DMS53 (cell line): ENCODE data around the gene DGUOK.
"Not testable (repeated sequence)": the region's sequence is repeated elsewhere in the genome, so short reads cannot be mapped to it uniquely, and the experiment has no call there.

ENCODE experiments used
- DNase-seq: peaks from one replicate; lab custom pipeline; 2025; lab: John Stamatoyannopoulos, UW

Gene DGUOK

DNA sequence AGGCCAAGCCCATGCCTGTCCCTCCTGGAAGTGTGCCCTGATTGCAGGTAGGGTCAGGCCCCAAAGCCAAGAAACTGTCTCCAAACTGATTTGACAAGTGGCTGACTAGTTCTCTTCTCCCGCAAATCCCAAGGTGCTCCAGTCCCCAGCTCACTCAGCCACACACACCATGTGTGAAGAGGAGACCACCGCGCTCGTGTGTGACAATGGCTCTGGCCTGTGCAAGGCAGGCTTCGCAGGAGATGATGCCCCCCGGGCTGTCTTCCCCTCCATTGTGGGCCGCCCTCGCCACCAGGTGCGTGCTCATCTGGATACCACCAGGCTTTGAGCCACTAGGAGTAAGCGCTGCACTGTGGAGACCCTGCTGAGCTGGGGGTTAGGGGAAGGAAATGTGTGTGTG is 25.5 kb upstream of the DGUOK start:
- DNase-seq: no peak

DNA sequence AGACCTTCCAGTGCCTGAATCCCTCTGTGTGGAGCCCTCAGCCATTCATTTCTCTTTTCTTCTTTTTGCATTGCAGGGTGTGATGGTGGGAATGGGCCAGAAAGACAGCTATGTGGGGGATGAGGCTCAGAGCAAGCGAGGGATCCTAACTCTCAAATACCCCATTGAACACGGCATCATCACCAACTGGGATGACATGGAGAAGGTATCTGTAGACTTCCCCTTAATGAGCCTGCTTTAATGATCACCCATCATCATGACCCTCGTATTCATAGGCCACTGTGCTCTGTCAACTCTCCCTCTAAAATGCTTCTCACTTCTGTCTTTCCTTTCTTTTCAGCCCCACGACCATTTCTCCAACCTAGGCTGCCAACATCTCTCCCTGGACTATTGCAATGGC is 24.4 kb upstream of the DGUOK start:
- no peak for DNase-seq

DNA sequence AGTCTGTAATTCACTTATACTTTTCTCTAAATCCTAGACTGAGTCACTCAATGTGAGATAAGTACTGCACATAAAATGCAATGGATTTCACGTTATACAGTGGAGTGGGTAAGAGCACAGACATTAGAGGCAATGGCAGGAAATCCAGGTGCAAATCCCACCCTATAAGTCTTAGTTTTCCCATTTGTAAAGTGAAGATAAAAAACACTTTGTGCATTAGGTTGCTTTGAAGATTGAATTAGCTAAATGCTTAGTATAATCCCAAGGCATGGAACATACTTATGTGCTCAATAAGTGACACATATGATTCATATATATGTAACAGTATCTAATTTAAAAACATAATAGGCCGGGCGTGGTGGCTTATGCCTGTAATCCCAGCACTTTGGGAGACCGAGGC is 23.4 kb upstream of the DGUOK start:
- DNase-seq: no peak

DNA sequence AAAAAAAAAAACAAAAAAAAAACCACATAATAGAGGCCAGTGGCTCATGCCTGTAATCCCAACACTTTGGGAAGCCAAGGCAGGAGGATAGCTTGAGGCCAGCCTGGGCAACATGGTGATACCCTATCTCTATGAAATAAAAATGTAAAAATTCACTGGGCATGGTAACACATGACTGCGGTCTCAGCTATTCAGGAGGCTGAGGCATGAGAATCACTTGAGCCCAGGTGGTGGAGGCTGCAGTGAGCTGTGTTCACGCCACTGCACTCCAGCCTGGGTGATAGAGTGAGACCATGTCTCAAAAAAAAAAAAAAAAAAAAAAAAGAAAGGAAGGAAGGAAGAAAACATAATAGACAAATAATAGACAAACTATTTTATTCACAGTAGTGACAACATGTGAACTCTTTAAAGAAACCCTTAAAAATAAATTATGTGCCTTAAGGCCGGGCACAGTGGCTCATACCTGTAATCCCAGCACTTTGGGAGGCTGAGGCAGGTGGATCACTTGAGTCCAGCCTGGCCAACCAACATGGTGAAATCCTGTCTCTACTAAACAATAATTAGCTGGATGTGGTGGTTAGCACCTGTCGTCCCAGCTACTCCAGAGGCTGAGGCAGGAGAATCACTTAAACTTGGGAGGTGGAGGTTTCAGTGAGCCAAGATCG is 22.6 kb upstream of the DGUOK start:
- not testable (repeated sequence) for DNase-seq

DNA sequence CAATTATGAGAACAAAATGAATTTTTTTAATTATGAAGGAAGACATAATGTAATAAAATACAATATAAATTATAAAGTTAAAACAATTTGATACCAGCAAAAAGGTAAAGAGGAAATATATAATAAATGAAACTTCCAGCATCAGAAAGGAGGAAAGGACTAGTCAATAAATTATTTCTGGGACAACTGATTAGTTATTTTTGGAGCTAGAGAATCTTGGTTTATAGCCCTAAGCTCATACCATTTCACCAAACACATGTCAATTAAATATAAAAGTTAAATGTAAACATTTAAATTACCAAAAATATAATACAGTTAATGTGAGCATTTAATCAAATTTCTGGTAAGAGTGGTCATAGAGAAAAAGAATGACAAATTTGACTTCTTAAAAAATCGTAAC is 21.7 kb upstream of the DGUOK start:
- DNase-seq: no peak

DNA sequence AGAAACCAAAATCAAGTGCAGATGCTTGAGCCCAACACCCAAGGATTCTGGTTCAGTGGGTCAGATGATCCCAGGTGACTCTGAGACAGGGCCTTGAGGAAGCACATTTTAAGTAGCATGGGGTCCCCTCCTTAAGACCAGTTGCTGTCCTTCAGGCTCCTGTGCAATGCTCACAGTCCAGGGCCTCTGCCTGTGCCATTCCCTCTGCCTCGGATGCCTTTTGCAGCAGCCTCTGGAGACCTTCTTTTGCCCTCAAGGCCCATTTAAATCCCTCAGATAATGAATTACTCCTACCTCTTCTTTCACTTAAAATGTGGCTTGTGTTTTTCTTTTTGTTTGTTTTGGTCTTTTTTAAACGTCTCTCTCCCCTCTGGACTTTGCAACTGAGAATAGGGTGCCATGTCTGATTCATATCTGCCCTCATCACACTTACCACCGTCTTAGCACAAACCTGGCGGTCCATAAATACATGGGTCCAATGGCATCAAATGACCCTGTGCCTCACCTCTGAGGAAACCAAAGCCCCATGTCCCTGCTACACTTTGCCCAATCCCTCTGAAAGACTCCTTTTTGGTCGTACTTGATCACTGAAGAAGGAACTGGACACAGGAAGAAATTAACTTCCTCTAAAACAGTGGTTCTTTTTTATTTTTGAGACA is 19.7 kb upstream of the DGUOK start:
- no peak for DNase-seq

DNA sequence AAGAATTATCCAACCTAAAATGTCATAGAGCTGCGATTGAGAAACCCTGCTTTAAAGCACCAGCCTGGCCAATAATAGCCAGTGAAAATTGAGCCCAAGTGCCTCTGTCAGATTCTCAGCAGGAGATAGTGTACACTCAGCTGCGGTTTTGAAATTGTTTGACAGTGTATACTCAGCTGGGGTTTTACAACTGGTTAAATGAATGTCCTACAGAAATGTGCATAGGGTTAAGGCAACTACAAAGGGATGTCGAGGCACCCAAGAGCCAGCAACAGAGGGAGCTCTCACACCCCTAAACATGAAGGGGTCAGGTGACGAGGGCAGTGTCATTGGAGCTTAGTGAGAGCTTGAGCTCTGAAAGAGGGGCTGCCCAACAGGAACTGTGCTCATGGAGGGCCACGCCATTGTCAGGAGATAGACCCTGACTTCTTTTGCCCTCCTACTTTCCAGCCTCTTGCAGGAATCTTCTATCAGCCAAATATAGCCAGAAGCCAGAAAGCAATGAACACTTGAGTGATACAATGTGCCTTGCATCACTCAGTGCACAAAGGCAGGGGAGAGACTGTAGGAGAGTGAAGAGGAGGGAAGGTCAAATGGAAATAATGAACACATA is 18.7 kb upstream of the DGUOK start:
- DNase-seq: peak; percentile 33

DNA sequence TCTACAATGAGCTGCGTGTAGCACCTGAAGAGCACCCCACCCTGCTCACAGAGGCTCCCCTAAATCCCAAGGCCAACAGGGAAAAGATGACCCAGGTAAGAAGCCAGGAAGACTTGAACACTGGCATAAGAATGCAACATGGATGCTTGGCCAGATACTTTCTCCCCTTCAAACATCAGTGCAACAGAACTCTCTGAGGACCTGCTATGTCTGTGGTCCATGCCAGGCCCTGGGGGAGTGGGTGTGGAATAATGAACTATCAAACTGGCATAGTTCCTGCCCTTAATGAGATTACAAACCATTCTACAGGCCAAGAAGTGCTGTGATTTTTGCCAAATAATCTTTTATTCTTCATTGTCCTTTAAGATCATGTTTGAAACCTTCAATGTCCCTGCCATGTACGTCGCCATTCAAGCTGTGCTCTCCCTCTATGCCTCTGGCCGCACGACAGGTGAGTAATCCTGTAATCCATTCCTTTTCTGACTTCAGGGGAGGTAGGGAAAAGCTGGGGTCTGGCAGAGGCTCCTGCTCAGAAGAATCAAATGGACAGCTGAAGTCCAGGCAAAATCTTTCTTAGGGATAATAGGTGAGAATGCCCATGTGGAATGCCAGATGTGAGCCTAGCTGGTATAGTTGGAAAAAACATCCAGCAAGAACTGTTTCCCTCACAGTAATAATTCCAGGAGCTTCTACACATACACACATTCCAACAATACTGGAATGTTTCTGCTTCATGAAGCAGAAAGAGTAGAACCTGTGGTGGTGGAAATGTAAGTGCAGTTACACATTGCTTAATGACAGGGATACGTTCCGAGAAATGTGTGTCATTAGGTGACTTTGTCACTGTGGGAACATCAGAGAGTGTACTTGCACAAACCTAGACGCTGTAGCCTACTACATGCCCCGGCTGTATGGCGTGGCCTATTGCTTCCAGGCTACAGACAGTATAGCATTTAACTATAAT is 17.7 kb upstream of the DGUOK start:
- no peak for DNase-seq

DNA sequence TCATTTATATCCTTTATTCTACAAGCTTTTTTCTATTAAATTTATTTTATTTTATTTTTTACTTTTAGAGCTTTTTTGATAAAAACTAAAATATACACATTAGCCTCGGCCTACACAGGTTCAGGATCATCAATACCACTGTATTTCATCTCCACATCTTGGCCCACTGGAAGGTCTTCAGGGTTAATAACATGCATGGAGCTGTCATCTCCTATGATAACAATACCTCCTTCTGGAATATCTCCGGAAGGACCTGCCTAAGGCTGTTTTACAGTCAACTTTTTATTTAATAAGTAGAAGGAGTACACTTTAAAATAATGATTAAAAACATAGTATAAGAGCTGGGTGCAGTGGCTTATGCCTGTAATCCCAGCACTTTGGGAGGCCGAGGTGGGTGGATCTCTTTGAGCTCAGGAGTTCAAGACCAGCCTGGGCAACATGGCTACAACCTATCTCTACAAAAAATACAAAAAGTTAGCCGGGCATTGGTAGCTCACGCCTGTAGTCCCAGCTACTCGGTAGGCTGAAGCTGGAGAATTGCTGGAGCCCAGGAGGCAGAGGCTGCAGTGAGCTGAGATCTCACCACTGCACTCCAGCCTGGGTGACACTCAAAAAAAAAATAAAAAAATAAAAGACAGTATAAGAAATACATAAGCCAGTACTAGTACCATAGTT is 15.7 kb upstream of the DGUOK start:
- DNase-seq: no peak

DNA sequence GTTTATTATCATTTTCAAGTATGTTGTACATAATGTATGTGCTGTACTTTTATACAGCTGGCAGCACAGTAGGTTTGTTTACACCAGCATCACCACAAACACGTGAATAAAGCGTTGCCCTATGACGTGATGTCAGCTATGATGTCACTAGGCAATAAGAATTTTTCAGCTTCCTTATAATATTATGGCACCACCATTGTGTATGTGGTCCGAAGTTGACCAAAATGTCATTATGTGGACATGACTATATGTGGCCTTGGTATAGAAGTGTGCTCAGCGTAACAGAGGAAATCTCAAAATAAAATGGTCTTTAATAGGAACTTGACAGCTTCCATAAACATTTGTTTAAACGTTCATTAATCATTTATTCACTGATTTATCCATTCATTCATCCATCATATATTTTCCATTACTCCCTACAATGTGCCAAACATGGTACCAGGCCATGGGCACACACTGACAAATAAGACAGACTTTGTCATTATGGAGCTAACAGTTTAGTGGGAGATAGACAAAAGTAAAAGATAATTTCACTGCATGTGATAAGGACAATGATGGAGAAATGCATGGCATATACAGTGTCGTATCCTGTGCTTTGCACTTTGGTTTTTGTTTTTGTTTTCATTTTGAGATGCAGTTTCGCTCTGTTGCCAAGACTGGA is 15.0 kb upstream of the DGUOK start:
- DNase-seq: no peak

DNA sequence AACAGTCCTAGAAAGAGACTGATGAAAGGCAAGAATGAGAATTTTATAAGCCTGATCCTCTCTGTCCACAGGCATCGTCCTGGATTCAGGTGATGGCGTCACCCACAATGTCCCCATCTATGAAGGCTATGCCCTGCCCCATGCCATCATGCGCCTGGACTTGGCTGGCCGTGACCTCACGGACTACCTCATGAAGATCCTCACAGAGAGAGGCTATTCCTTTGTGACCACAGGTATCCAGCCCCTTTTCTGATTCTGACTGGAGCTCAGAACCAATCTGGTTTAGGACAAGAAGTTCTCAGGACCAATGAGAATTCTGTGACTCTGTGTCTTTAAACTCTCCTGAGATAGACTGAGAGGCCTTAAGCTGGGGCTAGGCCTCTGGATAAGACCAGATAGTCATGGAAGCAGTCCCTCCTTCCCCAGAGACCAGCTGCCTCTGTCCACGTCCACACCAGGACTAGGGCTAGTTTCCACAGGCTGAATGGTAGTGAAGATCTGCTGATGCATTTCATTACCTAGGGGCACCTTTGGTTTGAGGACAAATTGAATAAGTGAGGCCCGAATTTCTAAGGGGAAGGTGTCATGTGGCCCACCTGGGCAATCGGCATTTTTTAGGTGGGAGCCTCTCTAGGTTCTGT is 13.1 kb upstream of the DGUOK start:
- no peak for DNase-seq

DNA sequence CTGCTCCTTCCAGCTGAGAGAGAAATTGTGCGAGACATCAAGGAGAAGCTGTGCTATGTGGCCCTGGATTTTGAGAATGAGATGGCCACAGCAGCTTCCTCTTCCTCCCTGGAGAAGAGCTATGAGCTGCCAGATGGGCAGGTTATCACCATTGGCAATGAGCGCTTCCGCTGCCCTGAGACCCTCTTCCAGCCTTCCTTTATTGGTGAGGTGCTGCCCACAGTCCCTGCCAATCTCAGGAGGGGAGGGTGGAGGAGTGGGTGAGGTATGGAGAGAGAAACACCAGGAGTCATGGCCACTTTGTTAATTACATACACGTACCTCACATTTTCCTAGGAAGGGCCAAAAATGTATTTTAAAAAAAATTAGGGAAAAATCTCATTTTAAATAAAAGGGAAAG is 12.0 kb upstream of the DGUOK start:
- DNase-seq: no peak

DNA sequence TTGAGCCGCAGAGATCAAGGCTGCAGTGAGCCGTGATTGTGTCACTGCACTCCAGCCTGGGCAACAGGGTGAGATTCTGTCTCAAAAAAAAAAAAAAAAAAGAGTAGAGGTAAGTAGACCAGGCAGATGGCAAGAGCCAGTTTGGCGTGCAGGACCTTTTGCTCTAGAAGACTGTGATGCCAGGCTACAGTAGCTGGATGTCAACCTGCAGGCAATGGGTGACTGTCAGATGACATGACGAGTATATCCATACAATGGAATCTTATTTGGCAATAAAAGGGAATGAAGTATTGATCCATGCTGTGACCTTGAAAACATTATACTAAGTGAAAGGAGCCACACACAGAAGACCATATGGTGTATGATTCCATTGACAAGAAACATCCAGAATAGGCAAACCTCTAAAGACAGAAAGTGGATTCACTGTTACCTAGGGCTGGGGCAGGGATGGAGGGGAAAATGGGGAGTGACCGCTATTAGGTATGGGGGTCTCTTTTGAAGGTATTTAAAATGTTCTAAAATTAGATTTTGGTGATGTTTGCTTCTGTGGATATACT is 11.2 kb upstream of the DGUOK start:
- no peak for DNase-seq

DNA sequence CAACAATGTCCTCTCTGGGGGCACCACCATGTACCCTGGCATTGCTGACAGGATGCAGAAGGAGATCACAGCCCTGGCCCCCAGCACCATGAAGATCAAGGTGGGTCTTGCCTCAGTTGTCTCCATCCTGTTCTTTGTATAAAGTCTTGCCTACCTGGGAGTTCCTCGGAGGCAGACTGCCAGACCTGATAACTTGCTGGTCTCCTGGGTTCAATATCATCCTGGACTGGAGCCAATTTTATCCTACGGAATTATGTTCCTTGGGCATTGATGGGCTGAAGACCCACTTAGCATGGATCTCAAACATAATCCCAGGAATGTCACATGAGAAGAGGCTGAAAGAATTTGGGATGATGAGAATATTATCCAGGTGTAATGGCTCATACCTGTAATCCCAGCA is 10.0 kb upstream of the DGUOK start:
- no peak for DNase-seq

DNA sequence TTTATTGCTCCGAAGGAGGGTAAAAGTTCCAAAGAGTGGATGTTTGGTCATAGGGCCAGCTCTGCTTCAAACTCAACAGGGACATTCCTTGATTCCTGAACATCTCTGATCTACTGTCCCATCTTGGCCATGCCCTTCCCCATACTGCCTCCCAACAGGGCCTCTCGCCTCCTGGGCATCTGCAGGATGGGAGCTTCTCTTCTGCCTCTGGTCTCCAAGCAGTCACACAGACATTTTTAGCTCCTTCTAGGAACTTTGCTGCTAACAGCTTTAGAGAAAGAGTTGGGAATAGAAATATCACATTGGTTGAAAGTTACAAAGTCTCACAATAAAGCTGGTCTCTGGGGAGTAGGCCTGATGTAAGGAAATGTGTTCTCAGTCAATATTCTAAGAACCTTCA is 9.4 kb upstream of the DGUOK start:
- DNase-seq: no peak

DNA sequence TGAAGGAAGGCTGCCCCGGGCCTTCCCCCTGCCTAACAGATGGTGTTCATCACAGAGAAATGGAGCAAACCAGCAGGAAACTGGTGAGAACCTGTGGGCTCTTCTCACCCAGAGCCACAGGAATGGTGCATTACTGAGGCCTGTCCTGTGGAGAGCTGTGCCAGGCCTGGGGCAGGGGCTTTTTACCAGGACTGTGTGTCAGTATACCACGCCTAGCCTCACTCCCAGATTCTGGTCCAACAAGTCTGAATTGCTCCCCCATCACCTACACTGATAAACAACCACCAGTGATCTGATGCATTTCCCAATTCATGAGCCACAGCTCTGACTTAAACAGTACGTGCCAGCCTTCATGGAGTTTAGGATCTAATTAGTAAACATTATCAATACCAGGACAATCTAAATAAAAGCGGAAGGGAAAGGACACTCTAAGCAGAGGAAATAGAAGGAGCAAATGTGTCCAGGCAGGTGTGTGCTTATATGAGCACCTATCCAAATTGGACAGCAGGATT is 8.9 kb upstream of the DGUOK start:
- DNase-seq: no peak

DNA sequence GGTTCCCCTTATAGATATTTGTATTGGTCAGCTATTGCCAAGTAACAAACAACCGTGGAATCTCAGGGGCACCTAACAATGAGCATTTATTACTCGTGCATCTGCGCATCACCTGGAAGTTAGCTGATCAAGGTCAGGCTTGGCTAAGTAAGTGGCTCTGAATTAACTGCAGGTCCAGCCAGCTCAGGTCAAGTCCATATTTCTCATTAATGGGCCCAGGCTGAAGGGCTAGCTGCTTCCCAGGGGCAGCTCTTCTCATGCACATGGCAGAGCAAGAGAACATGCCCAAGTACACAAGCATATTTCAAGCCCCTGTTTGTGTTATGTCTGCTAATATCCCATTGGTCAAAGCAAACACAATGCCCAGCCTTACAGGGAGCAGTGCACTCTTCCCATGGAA is 7.8 kb upstream of the DGUOK start:
- no peak for DNase-seq

DNA sequence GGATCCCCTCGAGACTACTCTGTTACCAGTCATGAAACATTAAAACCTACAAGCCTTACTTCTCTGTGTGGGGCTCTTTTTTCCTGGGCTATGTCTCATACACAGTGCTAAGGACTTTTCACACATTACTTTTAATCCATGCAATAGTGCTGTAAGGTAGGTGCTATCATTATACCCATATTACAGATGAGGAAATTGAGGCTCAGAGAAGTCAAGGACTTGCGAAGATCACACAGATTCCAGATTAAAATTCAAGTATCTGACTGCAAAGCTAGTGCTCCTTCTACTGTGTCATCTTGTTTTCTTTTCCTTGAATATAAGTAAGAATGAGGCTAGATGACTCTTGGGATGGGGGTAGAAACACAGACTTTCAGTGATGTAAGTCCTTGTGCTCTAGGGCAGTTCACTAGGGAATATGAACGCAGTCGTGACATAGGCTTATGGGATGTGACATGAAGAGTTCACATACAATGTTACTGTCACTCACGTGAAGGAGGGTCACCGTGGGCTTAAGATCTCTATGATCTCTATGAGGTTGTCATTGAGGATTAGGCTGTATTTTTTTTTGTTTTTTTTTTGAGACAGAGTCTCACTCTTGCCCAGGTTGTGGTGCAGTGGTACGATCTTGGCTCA is 7.0 kb upstream of the DGUOK start:
- DNase-seq: no peak

DNA sequence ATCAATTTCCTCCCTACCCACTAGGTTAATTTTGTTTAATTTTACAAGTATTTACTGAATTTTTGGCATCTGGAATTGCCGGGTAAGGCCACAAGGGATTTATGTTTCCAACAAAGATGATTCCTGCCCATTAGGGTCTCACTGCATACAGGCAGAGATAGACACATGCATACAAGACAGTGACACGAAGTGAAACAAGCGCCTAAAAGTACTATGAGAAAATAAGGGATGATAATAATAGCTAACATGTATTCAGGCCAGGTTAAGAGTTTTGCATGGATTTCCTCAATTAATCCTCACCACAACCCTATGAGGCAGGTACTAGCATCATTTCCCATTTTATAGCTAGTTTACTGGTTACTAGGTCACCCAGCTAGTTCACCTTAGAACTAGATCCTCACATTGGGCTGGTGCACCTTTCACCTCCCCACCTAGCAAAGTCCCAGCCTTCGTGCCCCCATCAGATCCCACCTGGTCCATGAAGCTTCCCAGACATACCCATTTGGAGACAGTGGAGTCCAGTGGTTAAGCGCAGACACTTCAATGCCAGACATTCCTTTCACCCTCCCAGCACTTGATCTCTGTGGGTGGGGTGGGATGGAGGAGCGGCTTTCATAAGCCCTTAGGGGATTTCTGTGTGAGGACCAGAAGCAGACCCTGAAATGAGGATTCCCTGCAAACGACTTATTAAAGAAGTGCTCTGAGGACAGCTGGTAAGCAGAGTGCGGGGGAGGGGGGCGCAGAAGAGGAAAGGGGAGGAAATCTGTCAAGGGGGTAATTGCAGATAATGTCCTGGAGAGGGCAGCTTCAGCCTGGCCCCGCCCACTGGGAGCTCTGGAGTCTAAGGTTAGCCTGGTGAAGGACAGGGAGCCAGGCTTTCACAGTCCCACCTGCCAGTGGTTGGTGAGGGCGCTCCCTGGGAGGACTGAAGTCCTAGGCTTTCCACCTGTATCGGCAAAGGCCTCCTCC is 5.8 kb upstream of the DGUOK start:
- DNase-seq: peak; percentile 69
